HepG2 (cell line): Measurements from ENCODE around the gene RNASE8. TPM values are rescaled to one million over a fixed set of nuclear protein-coding genes. Genes with fewer than 3 reads are reported as not detected.
A peak's percentile ranks its signal among the peaks of the same experiment; 100 is the strongest.

Experiments
- BCLAF1 ChIP-seq: fragments of 450-650 bp; IDR thresholded peaks from 2 replicates; pipeline ENCODE4 v1.6.1; 2017; ENCODE audit warnings: mild to moderate bottlenecking
- BRD4 ChIP-seq: sonication (generic); formaldehyde crosslinking; IDR thresholded peaks from 2 replicates; pipeline ENCODE4 v1.4.0; 2020; ENCODE audit warnings: missing genetic modification reagents
- DMTF1 ChIP-seq: sonication (generic); formaldehyde crosslinking; IDR thresholded peaks from 2 replicates; pipeline ENCODE4 v1.4.0; 2020; ENCODE audit warnings: mild to moderate bottlenecking, missing genetic modification reagents
- EZH2 ChIP-seq: conservative IDR thresholded peaks from 2 replicates; pipeline ENCODE4 v1.6.1; 2012; ENCODE audit warnings: mild to moderate bottlenecking, low read depth, low read length, moderate library complexity
- FOXO1 ChIP-seq: sonication (generic); formaldehyde crosslinking; IDR thresholded peaks from 2 replicates; pipeline ENCODE4 v1.4.0; 2020; ENCODE audit warnings: missing genetic modification reagents
- HIC2 ChIP-seq: sonication (generic); formaldehyde crosslinking; IDR thresholded peaks from 2 replicates; pipeline ENCODE4 v1.9.0; 2022; ENCODE audit warnings: low read depth, missing genetic modification reagents
- HOXD1 ChIP-seq: sonication (generic); formaldehyde crosslinking; IDR thresholded peaks from 2 replicates; pipeline ENCODE4 v1.5.0; 2020; ENCODE audit warnings: missing genetic modification reagents
- IKZF5 ChIP-seq: IDR thresholded peaks from 2 replicates; pipeline ENCODE4 v1.6.1; 2018; ENCODE audit warnings: missing genetic modification reagents, mild to moderate bottlenecking, missing compliant biosample characterization
- KDM6A ChIP-seq: IDR thresholded peaks from 2 replicates; pipeline ENCODE4 v1.6.1; 2016; ENCODE audit warnings: low read depth
- KLF11 ChIP-seq: IDR thresholded peaks from 2 replicates; pipeline ENCODE4 v1.6.1; 2016; ENCODE audit warnings: missing compliant biosample characterization
- KLF12 ChIP-seq: sonication (generic); formaldehyde crosslinking; IDR thresholded peaks from 2 replicates; pipeline ENCODE4 v1.4.0; 2020; ENCODE audit warnings: missing genetic modification reagents, borderline replicate concordance
- MLLT10 ChIP-seq: sonication (generic); formaldehyde crosslinking; IDR thresholded peaks from 2 replicates; pipeline ENCODE4 v1.4.0; 2020; ENCODE audit warnings: missing genetic modification reagents
- MTF1 ChIP-seq: sonication (generic); formaldehyde crosslinking; IDR thresholded peaks from 2 replicates; pipeline ENCODE4 v1.5.0; 2020; ENCODE audit warnings: missing genetic modification reagents
- NFE2L2 ChIP-seq: fragments of 150-350 bp; IDR thresholded peaks from 2 replicates; pipeline ENCODE4 v1.6.1; 2014; ENCODE audit warnings: low read length
- POLR2A ChIP-seq, 2 experiments: IDR thresholded peaks; 2 replicates each; pipeline ENCODE4 v1.6.1; 2011; ENCODE audit warnings: low read depth in 2 of 2, low read length in 2 of 2, mild to moderate bottlenecking in 1 of 2, moderate library complexity in 1 of 2; ENCODE audit not compliant: insufficient read depth in 1 of 2
- RBAK ChIP-seq: sonication (generic); formaldehyde crosslinking; IDR thresholded peaks from 2 replicates; pipeline ENCODE4 v1.5.1; 2020; ENCODE audit warnings: mild to moderate bottlenecking, missing genetic modification reagents
- SMARCC2 ChIP-seq: fragments of 450-650 bp; IDR thresholded peaks from 2 replicates; pipeline ENCODE4 v1.6.1; 2017; ENCODE audit warnings: antibody characterized with exemption, mild to moderate bottlenecking
- TERF1 ChIP-seq: sonication (generic); formaldehyde crosslinking; IDR thresholded peaks from 2 replicates; pipeline ENCODE4 v1.8.0; 2022; ENCODE audit warnings: mild to moderate bottlenecking, missing genetic modification reagents, moderate library complexity
- XBP1 ChIP-seq: sonication (generic); formaldehyde crosslinking; IDR thresholded peaks from 2 replicates; pipeline ENCODE4 v1.5.0; 2020; ENCODE audit warnings: missing genetic modification reagents
- ZNF121 ChIP-seq: sonication (generic); formaldehyde crosslinking; IDR thresholded peaks from 2 replicates; pipeline ENCODE4 v1.5.0; 2020; ENCODE audit warnings: mild to moderate bottlenecking, missing genetic modification reagents
- ZNF333 ChIP-seq: sonication (generic); formaldehyde crosslinking; IDR thresholded peaks from 2 replicates; pipeline ENCODE4 v1.4.0; 2020; ENCODE audit warnings: mild to moderate bottlenecking, missing genetic modification reagents, borderline replicate concordance
- ZNF780A ChIP-seq: sonication (generic); formaldehyde crosslinking; IDR thresholded peaks from 2 replicates; pipeline ENCODE4 v1.8.0; 2022; ENCODE audit warnings: mild to moderate bottlenecking, missing genetic modification reagents, moderate library complexity
- ZNF792 ChIP-seq: IDR thresholded peaks from 2 replicates; pipeline ENCODE4 v1.6.1; 2016
- polyA plus RNA-seq, 8 experiments: library from polyadenylated mRNA; depleted of rRNA in 3 of 8; stranded (reverse) in 7 of 8; unstranded in 1 of 8; fragments of >200 nt; fragmentation: Illumina TruSeq in 4 of 8; extraction: Trizol in 4 of 8; gene quantifications; 2 replicates each; pipeline versions ENCODE4 v1.2.1 to v1.2.3, GENCODE V29; 2011 to 2016; ENCODE audit warnings: low read depth in 4 of 8, missing spikeins in 1 of 8, mixed read lengths in 1 of 8; ENCODE audit not compliant: insufficient read depth in 1 of 8
- total RNA-seq, 5 experiments: library from RNA; depleted of rRNA; stranded (reverse); fragments of >200 nt; fragmentation: Illumina TruSeq; extraction: Trizol; gene quantifications; 2 replicates each; pipeline ENCODE4 v1.2.3, GENCODE V29; 2016; ENCODE audit warnings: low read depth in 1 of 5

The RNASE8 gene
- total and polyA plus RNA-seq, 2 of the 13 experiments (the other 11 are each of a cell fraction or from before 2014, with no cell fraction given): not detected

GRCh38 chr14:21055432-21056117 lies 2.0 kb upstream of the RNASE8 start (continued):
- TF ChIP-seq TERF1: no peak
- TF ChIP-seq ZNF792: peak; percentile 85
- TF ChIP-seq EZH2: no peak
- peak; percentile 90 for TF ChIP-seq KDM6A (CRISPR knock-in tag)
- no peak for TF ChIP-seq KLF11 (CRISPR knock-in tag)
- TF ChIP-seq POLR2A (IDR thresholded peaks at IDR 0.05; ENCODE audit: insufficient read depth in 1 of 2, low read depth in 2 of 2, low read length in 2 of 2): peak; percentile 33 to 77; a peak in 3 of 4 replicates
- no peak for TF ChIP-seq SMARCC2
- no peak for TF ChIP-seq MLLT10 (CRISPR knock-in tag)
- TF ChIP-seq ZNF780A (CRISPR knock-in tag): no peak
- 0 out of 2 replicates have a peak, but pooled peaks have one; percentile 51 for TF ChIP-seq DMTF1 (CRISPR knock-in tag)
- TF ChIP-seq XBP1 (CRISPR knock-in tag): no peak; the same call in 1 of the 2 replicates
- TF ChIP-seq ZNF333 (CRISPR knock-in tag): no peak
- peak; percentile 84; the same call in 1 of the 2 replicates for TF ChIP-seq KLF12 (CRISPR knock-in tag)
- TF ChIP-seq MTF1 (CRISPR knock-in tag): no peak
- TF ChIP-seq IKZF5 (CRISPR knock-in tag): peak; percentile 98
- TF ChIP-seq FOXO1 (CRISPR knock-in tag): no peak; the same call in 1 of the 2 replicates
- TF ChIP-seq BCLAF1: no peak
- TF ChIP-seq NFE2L2: no peak
- no peak for TF ChIP-seq HOXD1 (CRISPR knock-in tag)
- TF ChIP-seq BRD4 (CRISPR knock-in tag): peak; percentile 95; the same call in 1 of the 2 replicates
- TF ChIP-seq HIC2 (CRISPR knock-in tag): peak; percentile 87
- TF ChIP-seq RBAK (CRISPR knock-in tag): no peak
- no peak for TF ChIP-seq ZNF121
